ENCODE results near the gene P3H3.
A peak's percentile ranks its signal among the peaks of the same experiment; 100 is the strongest.

The P3H3 gene

GRCh38 chr12:6827982-6828780 is at the start of gene P3H3:
TSS of gene P3H3 (plus strand) at chr12:6828407. CDS start at chr12:6828441, 34 bp downstream.
- peaks cover 15% of the 10 kb centered on the region for H3K36me3 Mint-ChIP-seq (ENCODE audit: low read depth)
- H3K9me3 Mint-ChIP-seq, result no peaks in the 10 kb centered on the region
- peaks cover 47% of the 10 kb centered on the region for H3K4me1 Mint-ChIP-seq (ENCODE audit: low read depth)
- H3K4me3 Mint-ChIP-seq, result peak within 1 kb of the TSS; percentile 73
- peaks cover 65% of the 10 kb centered on the region for H3K27me3 Mint-ChIP-seq
- peak within 1 kb of the TSS; percentile 37 for H3K27ac Mint-ChIP-seq
- intact Hi-C loops (cut with micrococcal nuclease), result loop anchor here (5.0 kb wide), 3 partner anchors 91 to 211 kb away; partner anchors contain the start of gene ZNF384

GRCh38 chr12:6778574-6779550 is 49.3 kb upstream of the P3H3 start:
- no peaks in the 10 kb centered on the region for H3K36me3 Mint-ChIP-seq (ENCODE audit: low read depth)
- H3K27me3 Mint-ChIP-seq, result peaks cover 49% of the 10 kb centered on the region
- H3K4me1 Mint-ChIP-seq (ENCODE audit: low read depth), result peaks cover 47% of the 10 kb centered on the region
- peak overlapping the region; percentile 78 for H3K4me3 Mint-ChIP-seq
- intact Hi-C loops (cut with micrococcal nuclease), result loop anchor here (1.0 to 5.0 kb wide), 3 partner anchors 26 to 162 kb away; partner anchors contain the start of gene MLF2
- no peaks in the 10 kb centered on the region for H3K9me3 Mint-ChIP-seq
- H3K27ac Mint-ChIP-seq, result peak overlapping the region; percentile 74

GRCh38 chr12:6779708-6780432 is 48.3 kb upstream of the P3H3 start:
- no peaks in the 10 kb centered on the region for H3K9me3 Mint-ChIP-seq
- peak overlapping the region; percentile 74 for H3K27ac Mint-ChIP-seq
- H3K4me3 Mint-ChIP-seq, result no peak overlapping the region
- no peaks in the 10 kb centered on the region for H3K36me3 Mint-ChIP-seq (ENCODE audit: low read depth)
- peaks cover 47% of the 10 kb centered on the region for H3K4me1 Mint-ChIP-seq (ENCODE audit: low read depth)
- H3K27me3 Mint-ChIP-seq, result peaks cover 39% of the 10 kb centered on the region
- intact Hi-C loops (cut with micrococcal nuclease), result loop anchor here (1.0 to 5.0 kb wide), 3 partner anchors 27 to 163 kb away; partner anchors contain the start of gene MLF2

- H3K9me3 Mint-ChIP-seq, result no peaks in the 10 kb centered on the region
- no peak overlapping the region for H3K4me3 Mint-ChIP-seq
- peaks cover 53% of the 10 kb centered on the region for H3K4me1 Mint-ChIP-seq (ENCODE audit: low read depth)
- intact Hi-C loops (cut with micrococcal nuclease), result no loop called here
- H3K36me3 Mint-ChIP-seq (ENCODE audit: low read depth), result no peaks in the 10 kb centered on the region
- H3K27me3 Mint-ChIP-seq, result peaks cover 32% of the 10 kb centered on the region
- H3K27ac Mint-ChIP-seq, result peak overlapping the region; percentile 44
These were observed 47.6 kb upstream of the P3H3 start for GRCh38 chr12:6780573-6780972.

- no peaks in the 10 kb centered on the region for H3K36me3 Mint-ChIP-seq (ENCODE audit: low read depth)
- H3K9me3 Mint-ChIP-seq, result no peaks in the 10 kb centered on the region
- intact Hi-C loops (cut with micrococcal nuclease), result no loop called here
- no peak overlapping the region for H3K4me3 Mint-ChIP-seq
- H3K4me1 Mint-ChIP-seq (ENCODE audit: low read depth), result peaks cover 68% of the 10 kb centered on the region
- no peak overlapping the region for H3K27ac Mint-ChIP-seq
- peaks cover 18% of the 10 kb centered on the region for H3K27me3 Mint-ChIP-seq
These were observed 46.1 kb upstream of the P3H3 start for GRCh38 chr12:6782119-6782518.

- Mint-ChIP-seq H3K4me1 (ENCODE audit: low read depth) (peaks cover 67% of the 10 kb centered on the region), H3K27me3 (peaks cover 9% of the 10 kb centered on the region), H3K36me3 (ENCODE audit: low read depth) (no peaks in the 10 kb centered on the region), H3K4me3 (no peak overlapping the region), H3K27ac (peak overlapping the region; percentile 73), H3K9me3 (no peaks in the 10 kb centered on the region)
- intact Hi-C loops (cut with micrococcal nuclease), result no loop called here
These were observed 45.2 kb upstream of the P3H3 start for GRCh38 chr12:6782850-6783566.

- peak overlapping the region; percentile 73 for H3K27ac Mint-ChIP-seq
- H3K4me1 Mint-ChIP-seq (ENCODE audit: low read depth), result peaks cover 66% of the 10 kb centered on the region
- intact Hi-C loops (cut with micrococcal nuclease), result no loop called here
- no peaks in the 10 kb centered on the region for H3K36me3 Mint-ChIP-seq (ENCODE audit: low read depth)
- H3K4me3 Mint-ChIP-seq, result no peak overlapping the region
- H3K9me3 Mint-ChIP-seq, result no peaks in the 10 kb centered on the region
- H3K27me3 Mint-ChIP-seq, result peaks cover under 1% of the 10 kb centered on the region
These were observed 44.4 kb upstream of the P3H3 start for GRCh38 chr12:6783828-6784227.

GRCh38 chr12:6784296-6784695 is 43.9 kb upstream of the P3H3 start:
- Mint-ChIP-seq H3K4me1 (ENCODE audit: low read depth) (peaks cover 66% of the 10 kb centered on the region), H3K27me3 (no peaks in the 10 kb centered on the region), H3K4me3 (no peak overlapping the region), H3K9me3 (no peaks in the 10 kb centered on the region), H3K36me3 (ENCODE audit: low read depth) (no peaks in the 10 kb centered on the region), H3K27ac (peak overlapping the region; percentile 73)
- intact Hi-C loops (cut with micrococcal nuclease), result no loop called here

GRCh38 chr12:6784761-6785160 is 43.4 kb upstream of the P3H3 start:
- Mint-ChIP-seq H3K4me1 (ENCODE audit: low read depth) (peaks cover 64% of the 10 kb centered on the region), H3K4me3 (peak overlapping the region; percentile 37), H3K27ac (peak overlapping the region; percentile 73), H3K9me3 (no peaks in the 10 kb centered on the region), H3K27me3 (no peaks in the 10 kb centered on the region), H3K36me3 (ENCODE audit: low read depth) (peaks cover 4% of the 10 kb centered on the region)
- intact Hi-C loops (cut with micrococcal nuclease), result loop anchor here (5.0 kb wide), 1 partner anchor 38 kb away; the partner anchor contains the start of gene GPR162

- peak overlapping the region; percentile 63 for H3K27ac Mint-ChIP-seq
- intact Hi-C loops (cut with micrococcal nuclease), result loop anchor here (5.0 kb wide), 1 partner anchor 36 kb away; the partner anchor contains the start of gene GPR162
- no peak overlapping the region for H3K4me3 Mint-ChIP-seq
- peaks cover 61% of the 10 kb centered on the region for H3K4me1 Mint-ChIP-seq (ENCODE audit: low read depth)
- H3K27me3 Mint-ChIP-seq, result no peaks in the 10 kb centered on the region
- H3K36me3 Mint-ChIP-seq (ENCODE audit: low read depth), result peaks cover 9% of the 10 kb centered on the region
- H3K9me3 Mint-ChIP-seq, result no peaks in the 10 kb centered on the region
These were observed 41.7 kb upstream of the P3H3 start for GRCh38 chr12:6786416-6787094.

- intact Hi-C loops (cut with micrococcal nuclease), result loop anchor here (5.0 kb wide), 1 partner anchor 35 kb away; the partner anchor contains the start of gene GPR162
- no peak overlapping the region for H3K4me3 Mint-ChIP-seq
- H3K36me3 Mint-ChIP-seq (ENCODE audit: low read depth), result peaks cover 17% of the 10 kb centered on the region
- no peaks in the 10 kb centered on the region for H3K27me3 Mint-ChIP-seq
- H3K4me1 Mint-ChIP-seq (ENCODE audit: low read depth), result peaks cover 69% of the 10 kb centered on the region
- no peaks in the 10 kb centered on the region for H3K9me3 Mint-ChIP-seq
- peak overlapping the region; percentile 63 for H3K27ac Mint-ChIP-seq
These were observed 40.9 kb upstream of the P3H3 start for GRCh38 chr12:6787309-6787708.

All from dendritic cell treated with granulocyte-macrophage colony-stimulating factor and Interleukin-4, amounts not matched to agents 40 ng/mL and 50 ng/mL, for 4 days (primary cell).